HT1080 (cell line): Measurements from ENCODE around the gene NRSN1. TPM values are rescaled to one million over a fixed set of nuclear protein-coding genes. Genes with fewer than 3 reads are reported as not detected.

ENCODE experiments used
- small RNA-seq: library from RNA; depleted of rRNA; stranded (forward); fragments of <200 nt; gene quantifications from one replicate; pipeline ENCODE3, GENCODE V24; 2014
- total RNA-seq: library from RNA; depleted of rRNA; stranded (reverse); fragments of >200 nt; shearing (Covaris generic); gene quantifications from 2 replicates; pipeline ENCODE4 v1.2.3, GENCODE V29; 2014; rRNA removed

NRSN1 gene
- total RNA-seq, 1 experiment from 2014 or later: not detected

Small RNAs within 50 kb of the gene (small RNA-seq; reads per million reads assigned to genes)
- gene RF00218: 0.50 reads per million, percentile 55 among the genes with 10 or more reads in this experiment

Other genes with a start within 250 kb of the NRSN1 start
- 0.27 TPM in 1 of 2 replicates, not detected in the other for gene DCDC2, start 231.8 kb downstream of the NRSN1 start, total RNA-seq